A549 (cell line): ENCODE results near the gene CYB561D1. TPM values are rescaled to one million over a fixed set of nuclear protein-coding genes. Genes with fewer than 3 reads are reported as not detected.

Experiments
- ATAC-seq, 2 experiments: fragments of 200-7000 bp in 1 of 2; fragments of >200 bp in 1 of 2; cut with Nextera tagmentation in 1 of 2; cut with Tn5 transposase in 1 of 2; 3 replicates each; pipeline versions ENCODE4 v1.8.0 to v1.9.1; 2018 to 2020; ENCODE audit warnings: mild to moderate bottlenecking in 1 of 2, moderate library complexity in 1 of 2
- CTCF ChIA-PET: fragments of 300-600 bp; sonication (Branson Sonifier 250); formaldehyde crosslinking; extraction: SDS; loops from one replicate; lab custom pipeline; 2021; ENCODE audit warnings: antibody characterized with exemption, inconsistent platforms; lab: Yijun Ruan, JAX
- POLR2A ChIA-PET: fragments of 350-600 bp; formaldehyde crosslinking; extraction: SDS; loops from one replicate; lab custom pipeline; 2021; ENCODE audit warnings: antibody characterized with exemption, inconsistent platforms; lab: Yijun Ruan, JAX
- DNase-seq, 2 experiments: peaks; one replicate each; pipeline versions ENCODE4 v3.0.0 to v3.0.0-alpha.2; 2011 to 2016; ENCODE audit warnings: low read depth in 1 of 2, low spot score in 1 of 2
- FAIRE-seq: peaks from 2 replicates; lab custom pipeline; 2011; peaks lifted over from hg19 to GRCh38; lab: Jason Lieb, UNC
- H3K27ac ChIP-seq, 2 experiments: fragments of >200 bp; sonication (Bioruptor Twin); formaldehyde crosslinking; 3 replicates each; pipeline ENCODE4 v1.5.1; 2016 to 2017
- H3K4me1 ChIP-seq: fragments of >200 bp; sonication (Bioruptor Twin); formaldehyde crosslinking; 3 replicates; pipeline ENCODE4 v1.6.1; 2016
- H3K4me2 ChIP-seq: fragments of >200 bp; sonication (Bioruptor Twin); formaldehyde crosslinking; 3 replicates; pipeline ENCODE4 v1.6.1; 2016
- H3K4me3 ChIP-seq: fragments of >200 bp; sonication (Bioruptor Twin); formaldehyde crosslinking; 3 replicates; pipeline ENCODE4 v1.5.1; 2016
- H3K9me3 ChIP-seq: fragments of >200 bp; sonication (Bioruptor Twin); formaldehyde crosslinking; 3 replicates; pipeline ENCODE4 v1.6.1; 2016
- BCL3 ChIP-seq: fragments of >200 bp; sonication (Bioruptor Twin); formaldehyde crosslinking; IDR thresholded peaks from 3 replicates; pipeline ENCODE4 v1.6.1; 2016
- BHLHE40 ChIP-seq: IDR thresholded peaks from 2 replicates; pipeline ENCODE4 v1.6.1; 2012; ENCODE audit warnings: low read depth, low read length, inconsistent platforms
- CBX2 ChIP-seq: fragments of 200-600 bp; sonication (generic); IDR thresholded peaks from 2 replicates; pipeline ENCODE4 v1.6.1; 2016; ENCODE audit warnings: low read depth, mild to moderate bottlenecking, borderline replicate concordance
- CBX8 ChIP-seq: fragments of 200-600 bp; sonication (generic); IDR thresholded peaks from 2 replicates; pipeline ENCODE4 v1.6.1; 2016
- CEBPB ChIP-seq, 2 experiments: fragments of >200 bp in 1 of 2; sonication (Bioruptor Twin) in 1 of 2; formaldehyde crosslinking in 1 of 2; IDR thresholded peaks; 2 replicates each; pipeline ENCODE4 v1.6.1; 2012 to 2016
- CTCF ChIP-seq: fragments of >200 bp; sonication (Bioruptor Twin); formaldehyde crosslinking; IDR thresholded peaks from 3 replicates; pipeline ENCODE4 v1.5.1; 2016
- E2F6 ChIP-seq: IDR thresholded peaks from 2 replicates; pipeline ENCODE4 v1.6.1; 2012; ENCODE audit warnings: low read depth, borderline replicate concordance
- EP300 ChIP-seq, 2 experiments: fragments of >200 bp; sonication (Bioruptor Twin); formaldehyde crosslinking; IDR thresholded peaks; 2 replicates in 1 of 2; 3 replicates in 1 of 2; pipeline ENCODE4 v1.6.1; 2016 to 2017
- ESRRA ChIP-seq: fragments of 150-350 bp; IDR thresholded peaks from 2 replicates; pipeline ENCODE4 v1.6.1; 2014; ENCODE audit warnings: mild to moderate bottlenecking, low read length, borderline replicate concordance
- HEYL ChIP-seq: fragments of 250-450 bp; sonication (Bioruptor Pico); IDR thresholded peaks from 2 replicates; pipeline ENCODE4 v1.8.0; 2021; ENCODE audit warnings: mild to moderate bottlenecking, moderate library complexity
- HOXB13 ChIP-seq: fragments of 250-450 bp; sonication (Bioruptor Pico); IDR thresholded peaks from 2 replicates; pipeline ENCODE4 v1.5.0; 2020; ENCODE audit warnings: low read depth, mild to moderate bottlenecking, moderate library complexity
- HOXB5 ChIP-seq: fragments of 250-450 bp; sonication (Bioruptor Pico); IDR thresholded peaks from 2 replicates; pipeline ENCODE4 v1.5.0; 2020; ENCODE audit warnings: mild to moderate bottlenecking, moderate library complexity
- KDM1A ChIP-seq: fragments of 200-600 bp; sonication (generic); IDR thresholded peaks from 2 replicates; pipeline ENCODE4 v1.6.1; 2016; ENCODE audit warnings: low read depth, mild to moderate bottlenecking
- MAFK ChIP-seq: fragments of 450-650 bp; IDR thresholded peaks from 2 replicates; pipeline ENCODE4 v1.6.1; 2014; ENCODE audit not compliant: partially characterized antibody
- MYC ChIP-seq: IDR thresholded peaks from 2 replicates; pipeline ENCODE4 v1.6.1; 2012; ENCODE audit warnings: mild to moderate bottlenecking, inconsistent platforms, low read length, improper control_type of control experiment, borderline replicate concordance
- NR3C1 ChIP-seq: fragments of >200 bp; sonication (Bioruptor Twin); formaldehyde crosslinking; IDR thresholded peaks from 3 replicates; pipeline ENCODE4 v1.6.1; 2017
- PHF8 ChIP-seq: fragments of 200-600 bp; sonication (generic); IDR thresholded peaks from 2 replicates; pipeline ENCODE4 v1.6.1; 2016; ENCODE audit warnings: low read depth, mild to moderate bottlenecking, antibody characterized with exemption, moderate library complexity, borderline replicate concordance
- POLR2AphosphoS2 ChIP-seq: conservative IDR thresholded peaks from 2 replicates; pipeline ENCODE4 v1.6.1; 2012; ENCODE audit warnings: low read length, improper control_type of control experiment, inconsistent platforms
- RAD21 ChIP-seq, 2 experiments: fragments of >200 bp in 1 of 2; sonication (Bioruptor Twin) in 1 of 2; formaldehyde crosslinking in 1 of 2; IDR thresholded peaks in 1 of 2; conservative IDR thresholded peaks in 1 of 2; 2 replicates in 1 of 2; 3 replicates in 1 of 2; pipeline ENCODE4 v1.6.1; 2012 to 2018; ENCODE audit warnings: inconsistent platforms in 1 of 2
- REST ChIP-seq: fragments of 200-600 bp; sonication (generic); IDR thresholded peaks from 2 replicates; pipeline ENCODE4 v1.6.1; 2016; ENCODE audit warnings: antibody characterized with exemption, mild to moderate bottlenecking, moderate library complexity
- RFX5 ChIP-seq: fragments of 450-650 bp; IDR thresholded peaks from 2 replicates; pipeline ENCODE4 v1.7.1; 2014; ENCODE audit warnings: antibody characterized with exemption, mild to moderate bottlenecking, moderate library complexity
- RNF2 ChIP-seq: fragments of 200-600 bp; sonication (generic); IDR thresholded peaks from 2 replicates; pipeline ENCODE4 v1.6.1; 2016; ENCODE audit warnings: low read depth, mild to moderate bottlenecking, antibody characterized with exemption, moderate library complexity, borderline replicate concordance
- SMC3 ChIP-seq: fragments of >200 bp; sonication (Bioruptor Twin); formaldehyde crosslinking; IDR thresholded peaks from 3 replicates; pipeline ENCODE4 v1.6.1; 2018; ENCODE audit warnings: inconsistent platforms
- TFCP2L1 ChIP-seq: fragments of 250-450 bp; sonication (Bioruptor Pico); IDR thresholded peaks from 2 replicates; pipeline ENCODE4 v1.5.0; 2021; ENCODE audit warnings: mild to moderate bottlenecking
- ZC3H11A ChIP-seq: fragments of 450-650 bp; IDR thresholded peaks from 2 replicates; pipeline ENCODE4 v1.6.1; 2014; ENCODE audit warnings: antibody characterized with exemption, mild to moderate bottlenecking
- ZSCAN20 ChIP-seq: fragments of 250-450 bp; sonication (Bioruptor Pico); IDR thresholded peaks from 2 replicates; pipeline ENCODE4 v1.8.0; 2022; ENCODE audit warnings: mild to moderate bottlenecking, moderate library complexity
- WGBS: methylation state at CpG from one replicate; pipeline ENCODE4 v1.1.6; 2017; ENCODE audit errors: missing lambda C conversion rate; 5-methylcytosine and 5-hydroxymethylcytosine counted together
- polyA plus RNA-seq, 4 experiments: library from polyadenylated mRNA; depleted of rRNA in 3 of 4; stranded (reverse); fragments of >200 nt; fragmentation: RNase III in 1 of 4; extraction: RNeasy Plus Mini Kit Qiagen cat#74134 plus additional on column Dnase treatment in 1 of 4; gene quantifications; 2 replicates in 3 of 4; 3 replicates in 1 of 4; pipeline ENCODE4 v1.2.3, GENCODE V29; 2011 to 2017

Gene CYB561D1
- polyA plus RNA-seq, 2 of the 4 experiments (the other 2 are of a cell fraction) = 4.0 to 5.2 TPM

GRCh38 chr1:109538827-109539555 lies 45.1 kb downstream of the CYB561D1 start:
- Histone ChIP-seq H3K4me1 (no peaks in the 10 kb centered on the region), H3K27ac (no peak overlapping the region), H3K4me2 (no peak overlapping the region), H3K4me3 (no peak overlapping the region), H3K9me3 (no peaks in the 10 kb centered on the region)
- no peak for DNase-seq
- 43% methylated on average over 5 of the region's 9 CpGs for WGBS
- ATAC-seq = no peak
- no peak for FAIRE-seq
- CTCF ChIA-PET = interaction anchor here (1.5 to 21.4 kb wide), 8 partner anchors 3 to 235 kb away, joined by 4 to 749 read pairs (median 76); partner anchors contain the start of genes ATXN7L2, CYB561D1 and GPR61
- POLR2A ChIA-PET = interaction anchor here (0.9 kb wide), 1 partner anchor 9 kb away, joined by 4 read pairs; the partner anchor contains the start of gene GNAI3
- TF ChIP-seq BCL3 = no peak

GRCh38 chr1:109539676-109540075 lies 45.8 kb downstream of the CYB561D1 start, which contains the start of gene GPR61:
GPR61 (plus strand) TSS chr1:109539872; CDS start chr1:109543023, 3,151 bp downstream.
- POLR2A ChIA-PET = no interaction called here
- CTCF ChIA-PET = interaction anchor here (1.4 to 21.4 kb wide), 6 partner anchors 7 to 235 kb away, joined by 3 to 749 read pairs (median 76); partner anchors contain the start of genes ATXN7L2 and CYB561D1
- no peak for ATAC-seq
- H3K4me2 ChIP-seq = no peak within 1 kb of the TSS
- FAIRE-seq = no peak
- H3K9me3 ChIP-seq = no peaks in the 10 kb centered on the region
- H3K4me1 ChIP-seq = no peaks in the 10 kb centered on the region
- no peak for DNase-seq
- no peak for TF ChIP-seq HOXB5 (CRISPR knock-in tag)
- TF ChIP-seq REST = no peak
- TF ChIP-seq RFX5 = no peak
- no peak for TF ChIP-seq CEBPB (IDR thresholded peaks at IDR 0.05)
- no peak for TF ChIP-seq CBX2
- no peak for TF ChIP-seq ZC3H11A
- no peak for TF ChIP-seq POLR2AphosphoS2
- TF ChIP-seq HEYL (CRISPR knock-in tag) = no peak
- no peak for TF ChIP-seq E2F6
- TF ChIP-seq HOXB13 (CRISPR knock-in tag) = no peak
- TF ChIP-seq EP300 (IDR thresholded peaks at IDR 0.05) = no peak
- no peak for TF ChIP-seq TFCP2L1
- no peak within 1 kb of the TSS for H3K27ac ChIP-seq
- no peak within 1 kb of the TSS for H3K4me3 ChIP-seq
- no CpG with 5 or more reads among the region's 7 CpGs for WGBS

- Histone ChIP-seq H3K9me3 (no peaks in the 10 kb centered on the region), H3K27ac (no peak overlapping the region), H3K4me2 (no peak overlapping the region), H3K4me1 (no peaks in the 10 kb centered on the region), H3K4me3 (no peak overlapping the region)
- CTCF ChIA-PET = interaction anchor here (1.4 to 21.4 kb wide), 6 partner anchors 8 to 233 kb away, joined by 3 to 749 read pairs (median 80); partner anchors contain the start of genes ATXN7L2 and CYB561D1
- ATAC-seq (no peak), DNase-seq (no peak), FAIRE-seq (no peak)
- POLR2A ChIA-PET = no interaction called here
- TF ChIP-seq ESRRA = no peak
- TF ChIP-seq ZSCAN20 (CRISPR knock-in tag) = no peak
- TF ChIP-seq CTCF = no peak
- TF ChIP-seq SMC3 = no peak
- TF ChIP-seq CBX8 = no peak
- TF ChIP-seq PHF8 = no peak
- no peak for TF ChIP-seq BHLHE40
- TF ChIP-seq MYC = no peak
- TF ChIP-seq RFX5 = no peak
- no peak for TF ChIP-seq RAD21 (conservative IDR thresholded peaks at IDR 0.05 in 1 of 2, IDR thresholded peaks at IDR 0.05 in 1 of 2)
- no peak for TF ChIP-seq RNF2
- TF ChIP-seq NR3C1 = no peak
- TF ChIP-seq MAFK = no peak
- no peak for TF ChIP-seq KDM1A
- 90% methylated on average over 2 of the region's 3 CpGs for WGBS
Measured at GRCh38 chr1:109541102-109541501, 47.2 kb downstream of the CYB561D1 start.
